GM18508 (cell line): ENCODE measurements around the gene RERE.
"Not testable (repeated sequence)": the region's sequence is repeated elsewhere in the genome, so short reads cannot be mapped to it uniquely, and the experiment has no call there.

Source experiments
- ATAC-seq: cut with Tn5 transposase; IDR thresholded peaks from one replicate; pipeline ENCODE4 v1.9.1; 2021; ENCODE audit warnings: moderate number of reproducible peaks; ENCODE audit not compliant: insufficient read depth, unreplicated experiment

The RERE gene

GRCh38 chr1:8625981-8626898 is 191.2 kb downstream of the RERE start:
- no peak for ATAC-seq

GRCh38 chr1:8625491-8625890 is 191.9 kb downstream of the RERE start:
- no peak for ATAC-seq

GRCh38 chr1:8623651-8624192 is 193.7 kb downstream of the RERE start:
- not testable (repeated sequence) for ATAC-seq

- not testable (repeated sequence) for ATAC-seq
Measured at GRCh38 chr1:8621785-8622348, 195.6 kb downstream of the RERE start.

GRCh38 chr1:8621034-8621582 is 196.3 kb downstream of the RERE start:
- ATAC-seq, result not testable (repeated sequence)

DNA sequence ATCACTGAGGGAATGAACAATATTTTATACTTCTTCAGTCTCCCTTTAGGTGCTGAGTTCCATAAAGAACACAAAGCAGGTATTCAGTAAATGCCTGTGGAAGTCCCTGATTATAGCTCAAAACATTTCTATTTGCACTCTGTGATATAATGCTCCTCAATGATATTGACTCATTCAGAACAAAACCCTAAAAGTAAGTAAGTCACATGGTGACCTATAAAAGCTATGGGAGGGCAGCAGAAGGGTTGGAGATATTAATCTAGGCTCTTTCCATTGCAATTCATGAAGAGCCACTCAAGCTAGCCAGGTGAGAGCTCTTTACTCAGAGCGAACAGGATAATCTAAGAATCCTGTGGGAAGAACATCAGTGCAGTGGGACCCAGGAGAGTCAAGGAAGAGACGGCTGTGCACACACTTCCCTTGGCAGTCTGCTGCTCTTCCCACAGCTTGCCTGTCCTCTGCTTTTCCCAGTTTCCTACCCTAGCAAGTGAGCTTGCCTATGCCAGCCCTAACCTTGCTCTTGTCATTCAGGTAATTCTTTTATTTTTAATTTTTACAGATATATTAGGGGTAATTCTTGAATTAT is 197.4 kb downstream of the RERE start:
- not testable (repeated sequence) for ATAC-seq

DNA sequence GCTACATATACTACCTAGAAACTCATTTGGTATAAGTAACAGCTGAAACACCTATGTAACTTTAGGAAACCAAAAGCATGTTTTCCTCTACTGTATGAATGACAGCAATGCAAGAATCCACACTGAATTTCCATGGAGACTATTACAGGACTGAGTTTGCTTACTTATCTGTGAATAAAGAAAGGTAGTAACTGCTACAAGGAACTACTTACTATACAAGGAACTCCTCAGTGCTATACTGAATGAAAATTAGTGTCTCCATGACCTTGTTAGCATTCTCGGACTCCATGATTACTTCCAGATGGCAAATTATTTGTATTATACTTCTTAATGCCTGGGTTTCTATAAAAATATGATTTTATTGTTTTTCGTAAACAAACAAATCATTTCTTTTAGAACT is 198.0 kb downstream of the RERE start:
- not testable (repeated sequence) for ATAC-seq

DNA sequence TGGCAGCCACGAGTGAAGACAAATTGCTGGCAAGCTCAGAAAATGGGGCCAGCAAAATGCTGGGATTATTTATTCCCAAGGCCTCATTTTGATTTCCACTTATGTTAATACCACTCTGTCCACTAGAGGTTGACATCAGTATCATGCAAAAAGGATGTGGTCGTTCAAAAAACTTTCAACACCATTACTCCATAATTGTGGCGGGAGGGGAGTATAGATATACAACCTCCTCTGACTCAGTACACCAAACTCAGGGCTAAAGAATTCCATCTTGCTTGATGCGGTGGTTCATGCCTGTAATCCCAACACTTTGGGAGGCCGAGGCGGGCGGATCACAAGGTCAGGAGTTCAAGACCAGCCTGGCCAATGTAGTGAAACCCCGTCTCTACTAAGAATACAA is 200.6 kb downstream of the RERE start:
- not testable (repeated sequence) for ATAC-seq

GRCh38 chr1:8611634-8612515 is 205.6 kb downstream of the RERE start:
- not testable (repeated sequence) for ATAC-seq

- ATAC-seq, result no peak
Measured at GRCh38 chr1:8607906-8608305, 209.5 kb downstream of the RERE start.

GRCh38 chr1:8604041-8604945 is 213.1 kb downstream of the RERE start:
- ATAC-seq, result peak; percentile 67

DNA sequence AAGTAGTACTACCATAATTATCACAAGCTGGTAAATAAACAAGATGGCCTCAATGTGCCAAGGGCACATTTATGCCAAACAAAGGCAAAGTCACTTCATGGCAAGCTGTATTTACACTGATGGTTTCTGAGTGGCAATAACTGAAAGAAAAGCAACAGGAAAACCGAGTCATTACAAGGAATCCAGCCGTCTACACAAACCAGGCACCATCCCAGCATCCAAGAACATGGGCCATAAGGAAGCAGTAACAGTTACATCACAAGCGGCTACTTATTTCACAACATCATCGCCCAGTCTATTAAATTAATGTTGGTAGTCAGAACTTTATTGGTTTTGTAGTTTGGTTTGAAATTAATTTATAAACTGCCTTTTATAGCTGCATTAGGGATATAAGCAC is 214.2 kb downstream of the RERE start:
- no peak for ATAC-seq

DNA sequence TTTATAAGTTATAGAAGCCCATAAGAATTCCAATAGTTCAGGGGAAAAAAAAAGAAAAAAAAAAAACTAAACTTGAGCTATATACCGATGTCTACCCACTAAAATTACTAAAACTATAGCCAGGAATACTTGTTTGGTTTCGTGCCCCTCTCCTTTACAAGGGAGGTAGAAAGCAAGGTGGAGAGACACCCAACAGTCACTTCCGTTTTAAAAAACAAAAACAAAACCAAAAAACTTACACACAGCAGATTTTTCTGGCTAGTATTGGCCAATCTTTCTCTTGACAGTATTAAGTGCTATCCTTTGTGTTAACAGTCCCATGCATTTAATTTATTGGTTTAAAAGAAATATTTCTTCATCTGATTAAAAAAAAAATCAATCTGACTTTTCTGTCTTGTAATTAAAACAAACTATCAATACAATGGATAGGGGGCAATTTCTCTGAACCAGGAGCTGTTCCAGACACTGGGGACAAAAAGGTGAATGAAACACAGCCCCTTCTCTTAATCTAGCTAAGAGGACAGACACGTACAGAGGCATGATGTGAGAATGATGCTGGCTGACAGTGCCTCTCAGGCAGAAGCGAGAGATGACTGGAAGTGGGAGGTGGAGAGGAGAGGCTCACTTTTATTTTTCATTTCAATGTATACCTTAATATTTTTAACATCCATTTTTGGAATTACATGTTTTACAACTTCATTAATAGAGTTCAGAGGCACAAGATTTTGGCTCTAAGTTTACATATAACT is 214.8 kb downstream of the RERE start:
- ATAC-seq, result no peak

- no peak for ATAC-seq
Measured at GRCh38 chr1:8600336-8600735, 217.1 kb downstream of the RERE start.

DNA sequence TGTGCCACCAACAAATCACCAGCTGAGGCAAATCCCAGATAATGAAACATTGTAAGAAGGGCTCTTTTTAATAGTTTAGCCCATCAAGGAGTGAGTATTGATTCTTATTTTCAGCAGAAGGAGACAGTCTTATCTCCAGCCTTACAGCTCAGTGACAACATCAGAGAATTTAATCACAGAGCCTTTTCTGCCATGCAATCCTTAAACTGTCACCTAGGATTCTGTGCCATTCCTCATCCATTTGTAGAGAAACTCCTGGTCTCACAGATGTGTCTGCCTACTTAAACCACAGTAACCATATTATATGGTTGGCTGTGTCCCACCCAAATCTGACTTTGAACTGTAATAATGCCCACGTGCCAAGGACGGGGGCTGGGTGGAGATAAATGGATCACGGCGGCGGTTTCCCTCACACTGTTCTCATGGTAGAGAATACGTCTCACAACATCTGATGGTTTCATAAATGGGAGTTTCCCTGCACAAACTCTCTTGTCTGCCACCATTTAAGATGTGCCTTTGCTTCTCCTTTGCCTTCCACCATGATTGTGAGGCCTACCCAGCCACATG is 217.7 kb downstream of the RERE start:
- ATAC-seq, result no peak

GRCh38 chr1:8598783-8599182 is 218.7 kb downstream of the RERE start:
- no peak for ATAC-seq

GRCh38 chr1:8598060-8598724 is 219.2 kb downstream of the RERE start:
- no peak for ATAC-seq
